Left ventricle myocardium superior (tissue), 1 donor: ENCODE data around the gene POLD2. TPM values are rescaled to one million over a fixed set of nuclear protein-coding genes. Genes with fewer than 3 reads are reported as not detected.

Experiments
- ATAC-seq: fragments of 200-7000 bp; cut with Tn5 transposase; one replicate; pipeline ENCODE4 v1.9.1; 2020; ENCODE audit warnings: mild to moderate bottlenecking, moderate library complexity
- DNase-seq: peaks from one replicate; pipeline ENCODE4 v3.0.0-alpha.2; 2020
- intact Hi-C: fragments of 100-400 bp; cut with micrococcal nuclease; formaldehyde crosslinking; loops from one replicate; pipeline ENCODE4 v1.11.0; 2022
- total RNA-seq: library from RNA; stranded (reverse); fragmentation: NEBNext Ultra II Directional; extraction: Animal tissue kit (Norgen Biotek cat#: 25700); gene quantifications from one replicate; pipeline ENCODE4 v1.2.1, GENCODE V29; 2021
- donor health status: DM: no; HTN: yes; CAD: no; lungs with severe emphysema.

POLD2 gene
- total RNA-seq, 1 donor from 2014 or later = 92.9 TPM

DNA sequence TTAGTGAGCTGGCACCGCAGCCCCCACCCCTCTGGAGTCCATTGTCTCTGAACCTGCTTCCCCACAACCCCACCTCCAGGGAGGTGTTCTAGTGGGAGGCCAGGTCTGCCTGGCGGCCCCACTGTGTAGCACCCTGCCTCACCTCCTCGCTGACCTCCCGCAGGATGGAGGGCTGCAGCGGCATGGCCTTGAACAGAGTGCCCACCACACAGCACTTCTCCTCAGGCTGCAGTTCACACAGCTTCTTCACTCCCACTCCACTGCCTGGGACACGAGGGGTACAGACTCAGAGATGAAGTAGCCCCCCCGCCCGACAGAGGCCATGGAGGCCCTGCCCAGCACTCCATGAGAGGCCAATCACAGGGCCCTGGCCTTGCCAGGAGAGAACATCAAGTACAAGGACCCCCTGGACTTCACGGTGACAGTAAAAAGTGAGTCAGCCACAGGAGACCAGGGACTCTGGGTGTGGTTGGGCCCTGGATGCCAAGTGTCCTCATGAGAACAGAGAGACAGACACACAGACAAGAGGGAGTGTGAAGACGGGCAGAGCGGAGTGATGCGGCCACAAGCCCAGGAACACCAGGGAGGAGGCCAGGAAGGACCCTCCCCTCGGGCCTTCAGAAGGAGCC is 5.4 kb downstream of the POLD2 start:
- intact Hi-C loops = no loop called here
- DNase-seq (no peak), ATAC-seq (no peak)

DNA sequence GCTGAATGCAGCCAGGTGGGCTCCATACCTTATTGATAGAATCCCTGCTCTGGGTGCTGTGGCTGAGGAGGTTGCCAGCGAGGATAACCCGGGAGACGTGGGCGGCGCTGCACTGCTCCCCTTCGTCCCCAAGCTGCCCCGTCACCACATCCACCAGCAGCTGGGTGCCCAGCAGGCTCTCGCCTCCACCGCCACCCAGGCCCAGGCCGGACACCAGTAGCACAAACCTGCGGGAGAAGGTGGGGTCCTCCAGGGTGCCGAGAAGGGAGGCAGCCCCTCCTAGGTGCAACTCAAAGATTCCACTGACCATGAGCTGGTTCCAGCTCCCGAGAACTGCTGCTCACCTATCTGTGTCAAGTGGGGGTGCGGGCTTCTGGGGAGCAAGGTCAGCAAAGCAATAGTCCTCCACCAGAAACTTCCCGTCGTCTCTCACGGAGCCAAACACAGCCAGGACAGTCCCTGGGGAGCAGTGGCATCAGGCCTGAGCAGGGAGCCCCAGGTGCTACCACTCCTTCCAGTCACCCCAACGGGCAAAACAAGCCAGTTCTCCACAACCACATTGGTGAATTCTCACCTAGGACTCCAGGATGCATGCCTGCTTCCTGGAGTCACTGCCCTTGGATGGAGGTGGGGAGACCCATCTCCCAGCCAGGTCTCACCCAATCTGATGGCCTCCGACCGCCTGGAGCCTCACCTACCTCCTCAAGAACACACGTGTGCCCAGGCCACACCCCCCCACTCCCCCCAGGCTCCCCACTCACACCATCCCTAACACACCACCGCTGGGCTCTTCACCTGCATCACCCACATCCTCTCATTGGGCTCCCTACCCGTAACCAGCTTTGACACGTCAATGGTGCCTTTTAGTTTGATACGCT is 6.3 kb downstream of the POLD2 start:
- intact Hi-C loops = no loop called here
- ATAC-seq = no peak
- DNase-seq = no peak

DNA sequence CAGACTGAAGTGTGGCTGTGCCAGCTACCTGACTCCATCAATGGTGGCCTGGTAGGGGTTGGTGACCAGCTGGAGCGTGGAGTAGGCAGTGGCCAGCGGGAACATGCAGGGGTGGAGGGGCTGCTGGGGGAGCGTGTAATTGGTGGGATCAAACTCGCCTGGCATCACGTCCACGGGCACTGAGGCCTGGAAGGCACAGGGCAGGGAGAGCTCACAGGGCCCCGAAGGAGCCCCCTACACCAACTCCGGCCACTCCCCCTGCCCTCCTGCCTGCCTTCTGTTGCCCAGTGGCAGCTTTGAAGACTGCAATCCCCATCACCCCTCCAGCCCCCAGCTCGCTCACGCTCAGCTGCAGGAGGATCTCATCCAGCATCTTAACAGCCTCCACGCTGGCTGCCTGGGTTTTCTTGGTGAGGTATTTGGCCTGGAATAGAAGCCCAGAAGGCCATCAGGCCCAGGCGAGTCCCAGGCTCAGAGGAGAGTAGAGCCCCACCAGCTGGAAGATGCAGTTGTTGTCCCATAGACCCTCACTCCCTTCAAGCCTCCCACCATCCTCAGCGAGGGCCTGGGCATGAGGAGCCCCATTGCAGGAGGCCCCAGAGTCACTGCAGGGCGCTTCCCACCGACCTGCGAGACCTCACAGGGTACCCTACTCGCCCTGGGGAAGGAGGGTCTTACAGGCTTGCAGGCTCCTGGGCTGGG is 7.1 kb downstream of the POLD2 start:
- DNase-seq (no peak), ATAC-seq (no peak)
- intact Hi-C loops = no loop called here

GRCh38 chr7:44114586-44115310 is 8.6 kb downstream of the POLD2 start:
- DNase-seq (peak; percentile 87), ATAC-seq (peak; percentile 89)
- intact Hi-C loops = no loop called here

DNA sequence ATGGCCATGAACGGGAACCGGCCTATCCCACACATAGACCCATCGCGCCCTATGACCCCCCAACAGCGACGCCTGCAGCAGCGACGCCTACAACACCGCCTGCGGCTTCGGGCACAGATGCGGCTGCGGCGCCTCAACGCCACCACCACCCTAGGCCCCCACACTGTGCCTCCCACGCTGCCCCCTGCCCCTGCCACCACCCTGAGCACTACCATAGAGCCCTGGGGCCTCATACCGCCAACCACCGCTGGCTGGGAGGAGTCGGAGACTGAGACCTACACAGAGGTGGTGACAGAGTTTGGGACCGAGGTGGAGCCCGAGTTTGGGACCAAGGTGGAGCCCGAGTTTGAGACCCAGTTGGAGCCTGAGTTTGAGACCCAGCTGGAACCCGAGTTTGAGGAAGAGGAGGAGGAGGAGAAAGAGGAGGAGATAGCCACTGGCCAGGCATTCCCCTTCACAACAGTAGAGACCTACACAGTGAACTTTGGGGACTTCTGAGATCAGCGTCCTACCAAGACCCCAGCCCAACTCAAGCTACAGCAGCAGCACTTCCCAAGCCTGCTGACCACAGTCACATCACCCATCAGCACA is 9.5 kb downstream of the POLD2 start:
- ATAC-seq (no peak), DNase-seq (no peak)
- intact Hi-C loops = no loop called here

- intact Hi-C loops = no loop called here
- DNase-seq = no peak
- ATAC-seq = no peak
Measured at GRCh38 chr7:44112997-44113763, 10.2 kb downstream of the POLD2 start.

GRCh38 chr7:44112231-44112996 is 10.9 kb downstream of the POLD2 start:
- intact Hi-C loops = no loop called here
- DNase-seq = no peak

DNA sequence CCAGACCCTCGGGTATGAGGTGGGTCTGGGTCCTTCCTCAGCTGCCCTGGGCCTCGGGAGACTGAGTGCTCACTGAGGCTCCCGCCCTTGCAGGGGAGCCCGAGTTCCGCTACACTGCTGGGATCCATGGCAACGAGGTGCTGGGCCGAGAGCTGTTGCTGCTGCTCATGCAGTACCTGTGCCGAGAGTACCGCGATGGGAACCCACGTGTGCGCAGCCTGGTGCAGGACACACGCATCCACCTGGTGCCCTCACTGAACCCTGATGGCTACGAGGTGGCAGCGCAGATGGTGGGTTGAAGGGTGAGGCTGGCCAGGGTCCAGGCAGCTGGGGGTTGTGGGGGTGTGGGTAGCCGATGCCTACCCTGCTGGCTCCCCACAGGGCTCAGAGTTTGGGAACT is 11.6 kb downstream of the POLD2 start:
- ATAC-seq (no peak), DNase-seq (no peak)
- intact Hi-C loops = no loop called here

More at GRCh38 chr7:44112231-44112996, 10.9 kb downstream of the POLD2 start:
- ATAC-seq = no peak

- DNase-seq (no peak), ATAC-seq (no peak)
- intact Hi-C loops = no loop called here
Measured at GRCh38 chr7:44110719-44111635, 12.4 kb downstream of the POLD2 start.

DNA sequence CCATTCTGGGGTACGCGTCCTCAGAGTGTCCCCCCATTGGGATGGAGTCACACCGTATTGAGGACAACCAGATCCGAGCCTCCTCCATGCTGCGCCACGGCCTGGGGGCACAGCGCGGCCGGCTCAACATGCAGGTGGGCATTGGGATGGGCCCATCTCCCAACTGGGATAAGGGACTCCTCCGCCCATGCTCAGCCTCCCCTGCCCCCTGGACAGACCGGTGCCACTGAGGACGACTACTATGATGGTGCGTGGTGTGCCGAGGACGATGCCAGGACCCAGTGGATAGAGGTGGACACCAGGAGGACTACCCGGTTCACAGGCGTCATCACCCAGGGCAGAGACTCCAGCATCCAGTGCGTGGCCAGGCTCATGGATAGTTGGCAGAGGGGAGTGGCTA is 13.4 kb downstream of the POLD2 start:
- ATAC-seq = no peak
- intact Hi-C loops = no loop called here

DNA sequence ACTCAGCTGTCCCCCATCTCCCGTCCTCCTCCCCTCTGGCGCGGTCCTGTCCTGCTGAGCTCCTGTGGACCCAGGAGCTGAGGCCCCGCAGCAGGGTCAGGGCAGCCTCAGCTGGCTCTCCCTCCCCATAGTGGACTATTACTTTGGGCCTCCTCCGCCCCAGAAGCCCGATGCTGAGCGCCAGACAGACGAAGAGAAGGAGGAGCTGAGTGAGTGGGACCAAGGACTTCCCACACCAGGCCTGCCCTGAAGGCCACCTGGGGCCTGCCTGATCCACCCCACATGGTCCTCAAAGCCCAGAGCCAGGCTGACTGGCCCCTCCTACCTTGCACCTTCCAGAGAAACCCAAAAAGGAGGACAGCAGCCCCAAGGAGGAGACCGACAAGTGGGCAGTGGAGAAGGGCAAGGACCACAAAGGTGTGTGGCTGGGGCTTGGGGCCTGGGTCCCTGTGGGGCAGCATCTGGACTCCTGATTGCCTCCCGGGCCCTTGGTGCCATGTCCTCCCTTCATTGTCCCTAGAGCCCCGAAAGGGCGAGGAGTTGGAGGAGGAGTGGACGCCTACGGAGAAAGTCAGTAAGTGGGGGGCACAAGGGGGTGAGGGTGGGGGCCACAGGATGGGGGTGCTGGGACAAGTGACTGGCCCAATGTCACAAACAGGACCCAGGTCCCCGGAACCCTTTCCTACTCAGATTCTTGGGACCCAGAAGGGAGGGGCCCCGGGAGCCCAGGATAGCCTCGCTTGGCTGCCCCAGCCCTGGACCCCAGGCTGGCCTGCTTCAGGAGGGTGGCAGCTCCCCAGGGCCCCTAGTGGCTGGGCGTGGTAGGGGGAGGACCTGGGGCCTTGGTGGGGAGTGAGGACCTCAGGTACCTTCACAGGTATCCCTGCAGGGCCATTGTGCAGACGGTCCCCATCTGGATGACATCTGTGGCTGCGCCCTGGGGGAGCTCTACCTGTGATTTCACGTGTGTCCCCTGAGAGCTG is 14.3 kb downstream of the POLD2 start:
- intact Hi-C loops = no loop called here
- no peak for DNase-seq
- ATAC-seq = no peak

More for the DNA sequence above, 13.4 kb downstream of the POLD2 start:
- DNase-seq = no peak

GRCh38 chr7:44107961-44108767 is 15.2 kb downstream of the POLD2 start:
- ATAC-seq (no peak), DNase-seq (no peak)
- intact Hi-C loops = no loop called here

GRCh38 chr7:44107116-44107960 is 16.0 kb downstream of the POLD2 start:
- ATAC-seq (no peak), DNase-seq (no peak)
- intact Hi-C loops = no loop called here
